ENCODE measurements around the gene PFDN4. TPM values are rescaled to one million over a fixed set of nuclear protein-coding genes. Genes with fewer than 3 reads are reported as not detected.

The PFDN4 gene
- total and polyA plus RNA-seq, 2 of the 13 experiments (the other 11 are each of a cell fraction or from before 2014, with no cell fraction given): 59.8 to 227 TPM

- no peak for TF ChIP-seq ZBTB20 (CRISPR knock-in tag; IDR thresholded peaks at IDR 0.05; ENCODE audit: borderline replicate concordance, low read depth)
- no peak for TF ChIP-seq NFE2 (CRISPR knock-in tag; IDR thresholded peaks at IDR 0.05)
- no peak for TF ChIP-seq DMAP1 (CRISPR knock-in tag; IDR thresholded peaks at IDR 0.05)
Observed at GRCh38 chr20:54254596-54254995, 46.7 kb downstream of the PFDN4 start (continued).

DNA sequence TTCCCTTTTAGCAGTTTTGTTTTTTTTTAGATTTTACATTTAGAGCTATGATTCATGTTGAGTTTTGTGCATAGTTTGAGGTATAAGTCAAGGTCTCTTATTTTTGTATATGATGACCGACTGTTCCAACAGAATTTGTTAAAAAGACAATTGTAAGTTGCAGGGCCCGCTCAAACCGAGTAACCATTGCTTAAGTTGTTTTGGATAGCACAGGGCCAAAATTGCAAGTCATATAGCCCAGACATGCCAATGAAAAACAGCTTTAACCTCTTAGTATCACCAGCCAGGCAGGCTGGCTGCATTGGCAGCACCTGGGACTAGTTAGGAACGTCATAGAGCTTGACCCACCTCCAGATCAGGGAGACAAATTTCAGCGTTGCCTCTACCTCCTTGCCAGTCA, 47.3 kb downstream of the PFDN4 start:
- ATAC-seq: no peak
- POLR2A ChIA-PET: no interaction called here

DNA sequence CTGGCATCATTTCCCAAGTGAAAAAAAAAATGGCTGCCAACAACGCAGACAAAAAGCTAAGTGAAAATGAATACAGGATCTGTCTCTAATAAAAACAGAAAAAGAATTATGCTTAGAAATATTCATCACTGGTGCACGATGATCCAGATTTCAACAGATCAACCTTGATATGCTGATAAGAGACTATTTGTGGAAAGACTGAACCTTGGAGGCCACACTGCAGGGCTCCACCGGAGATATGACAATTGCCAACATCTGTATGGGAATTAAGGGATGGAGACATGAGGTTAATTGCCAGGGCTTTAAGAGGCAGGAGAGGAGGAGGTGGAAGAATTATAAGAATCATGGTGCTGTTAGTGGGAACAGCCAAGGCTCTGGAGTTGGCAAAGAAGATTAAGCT, 48.3 kb downstream of the PFDN4 start:
- no peaks in the 10 kb centered on the region for H3K9me3 ChIP-seq (ENCODE audit: low read length)
- no peaks in the 10 kb centered on the region for H3K36me3 ChIP-seq (replicated peaks in 1 of 2; ENCODE audit: control insufficient read depth in 1 of 2, insufficient read depth in 2 of 2, low read length in 2 of 2)
- intact Hi-C loops (cut with micrococcal nuclease; ENCODE audit: unreplicated experiment): no loop called here
- no peaks in the 10 kb centered on the region for H3K4me1 ChIP-seq (ENCODE audit: insufficient read depth, low read length)
- H3K4me2 ChIP-seq (ENCODE audit: low read depth, low read length): no peak overlapping the region
- H3K27ac ChIP-seq (ENCODE audit: extremely low read length, insufficient read depth, low read length): no peak overlapping the region
- H3K9ac ChIP-seq (ENCODE audit: insufficient read depth, low read depth, low read length): no peak overlapping the region
- CTCF ChIA-PET (ENCODE audit: low intra/inter-chr PET ratio, low total read pairs): no interaction called here
- in situ Hi-C loops (cut with HindIII; ENCODE audit: extremely low pct_ligation_motif_present, low pct_unique_long_range_greater_than_20kb): no loop called here
- H2AFZ ChIP-seq (ENCODE audit: low read length): no peak overlapping the region
- FAIRE-seq (no peak), ATAC-seq (no peak), DNase-seq (ENCODE audit: low spot score) (no peak)
- no peaks in the 10 kb centered on the region for H3K79me2 ChIP-seq (ENCODE audit: insufficient read depth, low read length)
- POLR2A ChIA-PET: no interaction called here
- no peak for TF ChIP-seq SMAD9 (CRISPR knock-in tag; IDR thresholded peaks at IDR 0.05)
- no peak for TF ChIP-seq GPN1 (CRISPR knock-in tag; IDR thresholded peaks at IDR 0.05; ENCODE audit: borderline replicate concordance)
- TF ChIP-seq HNF4A (CRISPR knock-in tag; IDR thresholded peaks at IDR 0.05): no peak
- no peak for TF ChIP-seq DRAP1 (CRISPR knock-in tag; IDR thresholded peaks at IDR 0.05)
- TF ChIP-seq ZNF264 (CRISPR knock-in tag; IDR thresholded peaks at IDR 0.05): no peak
- TF ChIP-seq ZNF709 (CRISPR knock-in tag; IDR thresholded peaks at IDR 0.05): no peak
- TF ChIP-seq MTA1 (CRISPR knock-in tag; IDR thresholded peaks at IDR 0.05; ENCODE audit: borderline replicate concordance): no peak
- TF ChIP-seq ZBTB25 (CRISPR knock-in tag; IDR thresholded peaks at IDR 0.05): no peak
- H3K27me3 ChIP-seq (ENCODE audit: control insufficient read depth in 1 of 2, insufficient read depth in 2 of 2, low read length in 2 of 2): no peaks in the 10 kb centered on the region
- no TSS peak for BruUV-seq (replicated peaks)
- WGBS (ENCODE audit: low lambda C conversion rate): 10% methylated on average over 3 of the region's 3 CpGs
- H4K20me1 ChIP-seq (ENCODE audit: insufficient read depth, low read length): no peaks in the 10 kb centered on the region
- no peak overlapping the region for H3K4me3 ChIP-seq (replicated peaks in 1 of 3; ENCODE audit: insufficient read depth in 1 of 3, low read depth in 2 of 3, low read length in 3 of 3)

More for the DNA sequence above, 47.3 kb downstream of the PFDN4 start:
- TF ChIP-seq NFE2L2 (IDR thresholded peaks at IDR 0.05; ENCODE audit: low read length) (0 out of 2 replicates have a peak, but pooled peaks have one; percentile 43), CEBPB (IDR thresholded peaks at IDR 0.05; ENCODE audit: borderline replicate concordance, low read depth, low read length) (no peak)
- CTCF ChIA-PET (ENCODE audit: low intra/inter-chr PET ratio, low total read pairs): no interaction called here
- FAIRE-seq (no peak), DNase-seq (ENCODE audit: low spot score) (no peak)
- H4K20me1 ChIP-seq (ENCODE audit: insufficient read depth, low read length): no peaks in the 10 kb centered on the region
- no peak overlapping the region for H2AFZ ChIP-seq (ENCODE audit: low read length)
- in situ Hi-C loops (cut with HindIII; ENCODE audit: extremely low pct_ligation_motif_present, low pct_unique_long_range_greater_than_20kb): no loop called here
- H3K4me2 ChIP-seq (ENCODE audit: low read depth, low read length): no peak overlapping the region
- H3K4me1 ChIP-seq (ENCODE audit: insufficient read depth, low read length): no peaks in the 10 kb centered on the region
- H3K79me2 ChIP-seq (ENCODE audit: insufficient read depth, low read length): no peaks in the 10 kb centered on the region
- no peaks in the 10 kb centered on the region for H3K27me3 ChIP-seq (ENCODE audit: control insufficient read depth in 1 of 2, insufficient read depth in 2 of 2, low read length in 2 of 2)
- 4% methylated on average over 5 of the region's 5 CpGs for WGBS (ENCODE audit: low lambda C conversion rate)
- H3K4me3 ChIP-seq (replicated peaks in 1 of 3; ENCODE audit: insufficient read depth in 1 of 3, low read depth in 2 of 3, low read length in 3 of 3): no peak overlapping the region
- H3K36me3 ChIP-seq (replicated peaks in 1 of 2; ENCODE audit: control insufficient read depth in 1 of 2, insufficient read depth in 2 of 2, low read length in 2 of 2): no peaks in the 10 kb centered on the region
- H3K9me3 ChIP-seq (ENCODE audit: low read length): no peaks in the 10 kb centered on the region
- no peak overlapping the region for H3K9ac ChIP-seq (ENCODE audit: insufficient read depth, low read depth, low read length)
- BruUV-seq (replicated peaks): no TSS peak
- H3K27ac ChIP-seq (ENCODE audit: extremely low read length, insufficient read depth, low read length): no peak overlapping the region
- intact Hi-C loops (cut with micrococcal nuclease; ENCODE audit: unreplicated experiment): no loop called here
